ENCODE results near the gene LIPT1.
"Not testable (repeated sequence)": the region's sequence is repeated elsewhere in the genome, so short reads cannot be mapped to it uniquely, and the experiment has no call there.

Gene LIPT1

DNA sequence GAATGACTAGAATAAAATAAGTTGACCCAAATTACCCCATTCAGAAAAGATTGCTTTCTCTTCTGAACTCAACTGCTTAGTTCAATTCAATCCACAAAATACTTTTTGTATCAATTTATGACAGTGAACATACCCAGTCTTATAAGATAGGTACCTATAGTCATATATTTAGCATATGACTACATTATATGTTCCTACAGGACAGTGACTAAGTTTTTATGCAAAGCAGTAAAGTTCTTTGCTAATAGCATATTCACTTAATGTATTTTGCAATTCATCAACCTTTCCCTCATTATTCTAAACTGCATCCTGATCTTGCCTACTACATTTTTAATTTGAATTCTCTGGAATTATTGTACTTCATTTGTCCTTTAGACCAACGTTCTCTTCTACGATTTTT, 43.5 kb upstream of the LIPT1 start (continued):
- TF ChIP-seq, protein P1, sequence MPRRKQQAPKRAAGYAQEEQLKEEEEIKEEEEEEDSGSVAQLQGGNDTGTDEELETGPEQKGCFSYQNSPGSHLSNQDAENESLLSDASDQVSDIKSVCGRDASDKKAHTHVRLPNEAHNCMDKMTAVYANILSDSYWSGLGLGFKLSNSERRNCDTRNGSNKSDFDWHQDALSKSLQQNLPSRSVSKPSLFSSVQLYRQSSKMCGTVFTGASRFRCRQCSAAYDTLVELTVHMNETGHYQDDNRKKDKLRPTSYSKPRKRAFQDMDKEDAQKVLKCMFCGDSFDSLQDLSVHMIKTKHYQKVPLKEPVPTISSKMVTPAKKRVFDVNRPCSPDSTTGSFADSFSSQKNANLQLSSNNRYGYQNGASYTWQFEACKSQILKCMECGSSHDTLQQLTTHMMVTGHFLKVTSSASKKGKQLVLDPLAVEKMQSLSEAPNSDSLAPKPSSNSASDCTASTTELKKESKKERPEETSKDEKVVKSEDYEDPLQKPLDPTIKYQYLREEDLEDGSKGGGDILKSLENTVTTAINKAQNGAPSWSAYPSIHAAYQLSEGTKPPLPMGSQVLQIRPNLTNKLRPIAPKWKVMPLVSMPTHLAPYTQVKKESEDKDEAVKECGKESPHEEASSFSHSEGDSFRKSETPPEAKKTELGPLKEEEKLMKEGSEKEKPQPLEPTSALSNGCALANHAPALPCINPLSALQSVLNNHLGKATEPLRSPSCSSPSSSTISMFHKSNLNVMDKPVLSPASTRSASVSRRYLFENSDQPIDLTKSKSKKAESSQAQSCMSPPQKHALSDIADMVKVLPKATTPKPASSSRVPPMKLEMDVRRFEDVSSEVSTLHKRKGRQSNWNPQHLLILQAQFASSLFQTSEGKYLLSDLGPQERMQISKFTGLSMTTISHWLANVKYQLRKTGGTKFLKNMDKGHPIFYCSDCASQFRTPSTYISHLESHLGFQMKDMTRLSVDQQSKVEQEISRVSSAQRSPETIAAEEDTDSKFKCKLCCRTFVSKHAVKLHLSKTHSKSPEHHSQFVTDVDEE (CRISPR knock-in tag; IDR thresholded peaks at IDR 0.05) = no peak
- TF ChIP-seq ZNF8 (CRISPR knock-in tag; IDR thresholded peaks at IDR 0.05) (no peak), TOX (CRISPR knock-in tag; IDR thresholded peaks at IDR 0.05; ENCODE audit: borderline replicate concordance) (no peak), ZFP30 (CRISPR knock-in tag; IDR thresholded peaks at IDR 0.05) (no peak), ZC3H10 (CRISPR knock-in tag; IDR thresholded peaks at IDR 0.05) (no peak)
- TF ChIP-seq, protein P2, sequence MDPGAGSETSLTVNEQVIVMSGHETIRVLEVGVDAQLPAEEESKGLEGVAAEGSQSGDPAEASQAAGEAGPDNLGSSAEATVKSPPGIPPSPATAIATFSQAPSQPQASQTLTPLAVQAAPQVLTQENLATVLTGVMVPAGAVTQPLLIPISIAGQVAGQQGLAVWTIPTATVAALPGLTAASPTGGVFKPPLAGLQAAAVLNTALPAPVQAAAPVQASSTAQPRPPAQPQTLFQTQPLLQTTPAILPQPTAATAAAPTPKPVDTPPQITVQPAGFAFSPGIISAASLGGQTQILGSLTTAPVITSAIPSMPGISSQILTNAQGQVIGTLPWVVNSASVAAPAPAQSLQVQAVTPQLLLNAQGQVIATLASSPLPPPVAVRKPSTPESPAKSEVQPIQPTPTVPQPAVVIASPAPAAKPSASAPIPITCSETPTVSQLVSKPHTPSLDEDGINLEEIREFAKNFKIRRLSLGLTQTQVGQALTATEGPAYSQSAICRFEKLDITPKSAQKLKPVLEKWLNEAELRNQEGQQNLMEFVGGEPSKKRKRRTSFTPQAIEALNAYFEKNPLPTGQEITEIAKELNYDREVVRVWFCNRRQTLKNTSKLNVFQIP (CRISPR knock-in tag; IDR thresholded peaks at IDR 0.05; ENCODE audit: borderline replicate concordance, low read depth) = no peak

DNA sequence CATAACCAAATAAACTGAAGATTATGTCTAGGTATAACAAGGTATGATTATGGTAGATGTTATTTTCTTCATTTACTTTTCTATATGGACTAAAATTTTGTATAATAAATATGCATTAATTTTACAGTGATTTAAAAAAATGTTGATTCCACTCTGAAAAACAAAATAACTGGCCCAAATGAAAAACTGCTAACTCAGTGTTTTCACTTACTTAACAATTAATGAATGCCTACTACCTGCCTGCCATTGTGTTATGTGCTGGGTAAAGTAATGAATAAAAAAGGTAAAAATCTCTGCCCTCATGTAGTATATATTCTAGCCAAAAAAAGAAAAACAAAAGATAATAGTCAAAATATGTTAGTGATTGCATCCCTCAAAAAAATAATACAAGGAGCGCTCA, 42.8 kb upstream of the LIPT1 start:
- no peak for ATAC-seq
- TF ChIP-seq TOX (CRISPR knock-in tag; IDR thresholded peaks at IDR 0.05; ENCODE audit: borderline replicate concordance) (no peak), ZC3H10 (CRISPR knock-in tag; IDR thresholded peaks at IDR 0.05) (no peak)

DNA sequence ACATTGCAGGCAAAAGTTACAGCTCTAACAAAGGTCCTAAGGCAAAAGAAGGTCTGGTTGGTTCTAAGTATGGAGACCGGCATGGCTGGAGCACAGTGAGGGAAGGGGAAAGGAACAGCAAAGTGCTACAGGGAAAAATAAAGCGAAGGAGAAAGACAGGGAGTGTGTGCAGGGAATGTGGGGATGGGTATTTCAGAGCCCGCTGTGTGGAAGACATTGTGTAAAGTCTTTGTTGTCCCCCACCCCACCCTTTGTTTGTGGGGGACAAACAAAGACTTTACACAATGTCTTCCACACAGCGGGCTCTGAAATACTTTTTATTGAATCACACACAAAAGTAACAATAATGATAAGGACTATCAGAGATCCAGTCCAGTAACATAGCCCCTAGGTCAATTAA, 42.1 kb upstream of the LIPT1 start:
- no peak for ATAC-seq
- no peak for TF ChIP-seq PPARA (CRISPR knock-in tag; IDR thresholded peaks at IDR 0.05; ENCODE audit: borderline replicate concordance)

DNA sequence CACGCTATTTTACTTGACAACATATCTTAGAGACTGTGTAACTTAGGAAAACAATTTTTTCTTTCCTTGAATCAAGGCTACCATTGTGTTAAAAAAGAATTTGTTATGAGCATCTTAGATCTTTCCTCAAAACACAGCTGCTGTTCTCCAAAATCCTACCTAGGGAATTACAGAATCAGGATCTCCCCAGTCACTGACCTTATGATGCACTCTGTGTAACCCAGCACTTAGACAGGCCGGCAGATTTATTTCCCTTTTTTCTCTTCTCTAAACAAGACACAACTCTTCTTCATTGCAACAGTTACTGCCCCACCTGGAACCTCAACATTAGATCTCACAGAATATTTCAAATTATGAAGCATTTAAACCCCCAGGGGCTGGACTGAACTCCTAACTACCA, 26.8 kb upstream of the LIPT1 start:
- TF ChIP-seq RARB (CRISPR knock-in tag; IDR thresholded peaks at IDR 0.05) (no peak), ISL1 (CRISPR knock-in tag; IDR thresholded peaks at IDR 0.05) (no peak), ZFP30 (CRISPR knock-in tag; IDR thresholded peaks at IDR 0.05) (no peak), ZC3H10 (CRISPR knock-in tag; IDR thresholded peaks at IDR 0.05) (no peak), SNAI2 (CRISPR knock-in tag; IDR thresholded peaks at IDR 0.05) (no peak), ZFP3 (CRISPR knock-in tag; IDR thresholded peaks at IDR 0.05) (no peak), ESRRG (CRISPR knock-in tag; IDR thresholded peaks at IDR 0.05) (no peak), GLIS3 (CRISPR knock-in tag; IDR thresholded peaks at IDR 0.05) (no peak), TOX (CRISPR knock-in tag; IDR thresholded peaks at IDR 0.05; ENCODE audit: borderline replicate concordance) (no peak), OSR1 (CRISPR knock-in tag; IDR thresholded peaks at IDR 0.05) (no peak), ZNF565 (CRISPR knock-in tag; conservative IDR thresholded peaks at IDR 0.05; ENCODE audit: low read depth) (no peak), TCF4 (CRISPR knock-in tag; IDR thresholded peaks at IDR 0.05; ENCODE audit: borderline replicate concordance) (no peak), ZNF70 (CRISPR knock-in tag; IDR thresholded peaks at IDR 0.05) (no peak), PPARA (CRISPR knock-in tag; IDR thresholded peaks at IDR 0.05; ENCODE audit: borderline replicate concordance) (no peak), ZNF8 (CRISPR knock-in tag; IDR thresholded peaks at IDR 0.05) (no peak), BACH2 (CRISPR knock-in tag; IDR thresholded peaks at IDR 0.05; ENCODE audit: borderline replicate concordance) (no peak)
- TF ChIP-seq, protein P3, sequence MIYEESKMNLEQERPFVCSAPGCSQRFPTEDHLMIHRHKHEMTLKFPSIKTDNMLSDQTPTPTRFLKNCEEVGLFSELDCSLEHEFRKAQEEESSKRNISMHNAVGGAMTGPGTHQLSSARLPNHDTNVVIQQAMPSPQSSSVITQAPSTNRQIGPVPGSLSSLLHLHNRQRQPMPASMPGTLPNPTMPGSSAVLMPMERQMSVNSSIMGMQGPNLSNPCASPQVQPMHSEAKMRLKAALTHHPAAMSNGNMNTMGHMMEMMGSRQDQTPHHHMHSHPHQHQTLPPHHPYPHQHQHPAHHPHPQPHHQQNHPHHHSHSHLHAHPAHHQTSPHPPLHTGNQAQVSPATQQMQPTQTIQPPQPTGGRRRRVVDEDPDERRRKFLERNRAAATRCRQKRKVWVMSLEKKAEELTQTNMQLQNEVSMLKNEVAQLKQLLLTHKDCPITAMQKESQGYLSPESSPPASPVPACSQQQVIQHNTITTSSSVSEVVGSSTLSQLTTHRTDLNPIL (CRISPR knock-in tag; IDR thresholded peaks at IDR 0.05; ENCODE audit: low read depth) = no peak
- TF ChIP-seq, protein P1 (CRISPR knock-in tag; IDR thresholded peaks at IDR 0.05) = no peak
- TF ChIP-seq, protein P4, sequence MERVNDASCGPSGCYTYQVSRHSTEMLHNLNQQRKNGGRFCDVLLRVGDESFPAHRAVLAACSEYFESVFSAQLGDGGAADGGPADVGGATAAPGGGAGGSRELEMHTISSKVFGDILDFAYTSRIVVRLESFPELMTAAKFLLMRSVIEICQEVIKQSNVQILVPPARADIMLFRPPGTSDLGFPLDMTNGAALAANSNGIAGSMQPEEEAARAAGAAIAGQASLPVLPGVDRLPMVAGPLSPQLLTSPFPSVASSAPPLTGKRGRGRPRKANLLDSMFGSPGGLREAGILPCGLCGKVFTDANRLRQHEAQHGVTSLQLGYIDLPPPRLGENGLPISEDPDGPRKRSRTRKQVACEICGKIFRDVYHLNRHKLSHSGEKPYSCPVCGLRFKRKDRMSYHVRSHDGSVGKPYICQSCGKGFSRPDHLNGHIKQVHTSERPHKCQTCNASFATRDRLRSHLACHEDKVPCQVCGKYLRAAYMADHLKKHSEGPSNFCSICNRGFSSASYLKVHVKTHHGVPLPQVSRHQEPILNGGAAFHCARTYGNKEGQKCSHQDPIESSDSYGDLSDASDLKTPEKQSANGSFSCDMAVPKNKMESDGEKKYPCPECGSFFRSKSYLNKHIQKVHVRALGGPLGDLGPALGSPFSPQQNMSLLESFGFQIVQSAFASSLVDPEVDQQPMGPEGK (CRISPR knock-in tag; IDR thresholded peaks at IDR 0.05; ENCODE audit: borderline replicate concordance) = no peak
- TF ChIP-seq, protein P2 (CRISPR knock-in tag; IDR thresholded peaks at IDR 0.05; ENCODE audit: borderline replicate concordance, low read depth) = no peak
- no peak for ATAC-seq

DNA sequence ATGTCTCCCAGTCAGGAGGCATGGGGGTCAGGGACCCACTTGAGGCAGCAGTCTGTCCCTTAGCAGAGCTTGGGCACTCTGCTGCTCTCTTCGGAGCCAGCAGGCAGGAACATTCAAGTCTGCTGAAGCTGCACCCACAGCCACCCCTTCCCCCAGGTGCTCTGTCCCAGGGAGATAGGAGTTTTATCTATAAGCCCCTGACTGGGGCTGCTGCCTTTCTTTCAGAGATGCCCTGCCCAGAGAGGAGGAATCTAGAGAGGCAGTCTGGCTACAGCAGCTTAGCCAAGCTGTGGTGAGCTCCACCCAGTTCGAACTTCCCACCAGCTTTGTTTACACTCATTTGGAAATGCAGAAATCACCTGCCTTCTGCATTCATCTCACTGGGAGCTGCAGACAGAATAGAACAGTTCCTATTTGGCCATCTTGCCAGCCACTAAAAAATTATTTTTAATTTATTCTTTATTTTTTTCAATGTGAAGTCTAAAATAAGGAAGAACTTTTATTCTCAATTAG, 19.7 kb upstream of the LIPT1 start:
- not testable (repeated sequence) for ATAC-seq

Measured in SK-N-SH treated with all-trans-retinoic acid at 6 μM for 48 hours (cell line).